ENCODE results near the gene PTGR2.

The PTGR2 gene

GRCh38 chr14:73811164-73811503, 40.5 kb upstream of the PTGR2 start:
- in situ Hi-C loops (cut with MboI; ENCODE audit: low sequenced_read_pairs, unreplicated experiment) = no loop called here
- no peak for DNase-seq (ENCODE audit: low spot score)

GRCh38 chr14:73814153-73814552, 37.5 kb upstream of the PTGR2 start:
- no peak for TF ChIP-seq CTCF (IDR thresholded peaks at IDR 0.05; ENCODE audit: borderline replicate concordance, control extremely low read depth, extremely low read depth, insufficient read depth, missing control alignments)
- in situ Hi-C loops (cut with MboI; ENCODE audit: low sequenced_read_pairs, unreplicated experiment) = no loop called here
- peak; percentile 54 for DNase-seq (ENCODE audit: low spot score)

More at GRCh38 chr14:73811164-73811503, 40.5 kb upstream of the PTGR2 start:
- no peak for TF ChIP-seq CTCF (IDR thresholded peaks at IDR 0.05; ENCODE audit: borderline replicate concordance, control extremely low read depth, extremely low read depth, insufficient read depth, missing control alignments)

- in situ Hi-C loops (cut with MboI; ENCODE audit: low sequenced_read_pairs, unreplicated experiment) = no loop called here
- no peak for DNase-seq (ENCODE audit: low spot score)
- TF ChIP-seq CTCF (IDR thresholded peaks at IDR 0.05; ENCODE audit: borderline replicate concordance, control extremely low read depth, extremely low read depth, insufficient read depth, missing control alignments) = no peak
Observed at GRCh38 chr14:73815849-73816248, 35.8 kb upstream of the PTGR2 start.

- TF ChIP-seq CTCF (IDR thresholded peaks at IDR 0.05; ENCODE audit: borderline replicate concordance, control extremely low read depth, extremely low read depth, insufficient read depth, missing control alignments) = no peak
- no peak for DNase-seq (ENCODE audit: low spot score)
- in situ Hi-C loops (cut with MboI; ENCODE audit: low sequenced_read_pairs, unreplicated experiment) = no loop called here
Observed at GRCh38 chr14:73816393-73816816, 35.2 kb upstream of the PTGR2 start.

DNA sequence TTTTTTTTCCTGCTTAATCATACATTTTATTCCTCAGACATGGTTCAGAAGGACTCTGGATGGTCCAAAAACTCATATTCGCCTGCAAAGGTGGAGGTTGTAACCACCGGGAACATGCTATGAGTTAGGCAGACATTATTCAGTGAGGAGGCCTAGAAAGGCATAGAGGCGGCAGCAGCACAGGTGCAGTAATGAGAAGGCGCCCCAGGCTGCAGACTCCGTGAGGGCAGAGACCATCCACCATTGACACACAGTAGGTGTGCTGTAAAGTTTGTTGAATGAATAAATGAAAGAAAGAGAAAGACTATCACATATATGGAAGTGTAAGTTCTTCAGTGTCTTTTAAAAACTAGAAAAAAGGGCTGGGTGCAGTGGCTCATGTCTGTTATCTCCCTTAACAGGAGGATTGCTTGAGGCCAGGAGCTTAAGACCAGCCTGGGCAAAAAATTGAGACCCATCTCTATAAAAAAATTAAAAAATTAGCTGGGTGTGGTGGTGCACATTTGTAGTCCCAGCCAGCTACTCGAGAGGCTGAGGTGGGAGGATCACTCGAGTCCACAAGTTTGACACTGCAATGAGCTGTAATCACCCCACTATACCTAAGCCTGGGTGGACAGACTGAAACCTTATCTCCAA, 34.5 kb upstream of the PTGR2 start:
- in situ Hi-C loops (cut with MboI; ENCODE audit: low sequenced_read_pairs, unreplicated experiment) = no loop called here
- TF ChIP-seq CTCF (IDR thresholded peaks at IDR 0.05; ENCODE audit: borderline replicate concordance, control extremely low read depth, extremely low read depth, insufficient read depth, missing control alignments) = no peak
- no peak for DNase-seq (ENCODE audit: low spot score)

GRCh38 chr14:73818821-73819220, 32.8 kb upstream of the PTGR2 start:
- no peak for TF ChIP-seq CTCF (IDR thresholded peaks at IDR 0.05; ENCODE audit: borderline replicate concordance, control extremely low read depth, extremely low read depth, insufficient read depth, missing control alignments)
- in situ Hi-C loops (cut with MboI; ENCODE audit: low sequenced_read_pairs, unreplicated experiment) = no loop called here
- no peak for DNase-seq (ENCODE audit: low spot score)

All from GM13976 (cell line).